Measurements from ENCODE around the gene PAIP2.
A peak's percentile ranks its signal among the peaks of the same experiment; 100 is the strongest.
"Not testable (repeated sequence)": the region's sequence is repeated elsewhere in the genome, so short reads cannot be mapped to it uniquely, and the experiment has no call there.

PAIP2 gene

GRCh38 chr5:139404484-139404840, 62.8 kb downstream of the PAIP2 start:
- TF ChIP-seq CTCF (conservative IDR thresholded peaks at IDR 0.05), result no peak
- peak overlapping the region; percentile 76 for H3K27ac ChIP-seq

- no peak for TF ChIP-seq CTCF (conservative IDR thresholded peaks at IDR 0.05)
- H3K27ac ChIP-seq, result no peak overlapping the region
Measured at GRCh38 chr5:139406963-139407362, 65.3 kb downstream of the PAIP2 start.

- no peak for TF ChIP-seq CTCF (conservative IDR thresholded peaks at IDR 0.05)
- H3K27ac ChIP-seq, result no peak overlapping the region
Measured at GRCh38 chr5:139407517-139407916, 65.9 kb downstream of the PAIP2 start.

GRCh38 chr5:139408191-139408590, 66.5 kb downstream of the PAIP2 start:
- no peak overlapping the region for H3K27ac ChIP-seq
- TF ChIP-seq CTCF (conservative IDR thresholded peaks at IDR 0.05), result no peak

GRCh38 chr5:139409116-139409515, 67.5 kb downstream of the PAIP2 start:
- not testable (repeated sequence) for H3K27ac ChIP-seq

GRCh38 chr5:139410121-139410992, 68.7 kb downstream of the PAIP2 start:
- H3K27ac ChIP-seq, result no peak overlapping the region
- no peak for TF ChIP-seq CTCF (conservative IDR thresholded peaks at IDR 0.05)

GRCh38 chr5:139410993-139411828, 69.6 kb downstream of the PAIP2 start:
- no peak overlapping the region for H3K27ac ChIP-seq
- TF ChIP-seq CTCF (conservative IDR thresholded peaks at IDR 0.05), result no peak
